Lower leg skin (tissue), 3 donors: ENCODE measurements around the gene PEX5L.

Experiments
- CTCF ChIP-seq, 3 donors: fragments of 450-650 bp; IDR thresholded peaks; one replicate each; pipeline ENCODE4 v1.5.1; 2016; ENCODE audit warnings: antibody characterized with exemption in 3 of 3, mild to moderate bottlenecking in 3 of 3, moderate library complexity in 2 of 3
- POLR2A ChIP-seq, 2 donors: fragments of 450-650 bp; IDR thresholded peaks; one replicate each; pipeline ENCODE4 v1.6.1; 2016 to 2017; ENCODE audit warnings: antibody characterized with exemption in 2 of 2, mild to moderate bottlenecking in 1 of 2, moderate library complexity in 1 of 2

GRCh38 chr3:179953993-179954870 lies 82.5 kb downstream of the PEX5L start:
- no peak for TF ChIP-seq CTCF (IDR thresholded peaks at IDR 0.05)
- TF ChIP-seq POLR2A (IDR thresholded peaks at IDR 0.05) = no peak
